GM23248 (cell line): ENCODE results near the gene AGRP.

Experiments
- EZH2 ChIP-seq: fragments of 200-600 bp; sonication (generic); IDR thresholded peaks from 2 replicates; pipeline ENCODE4 v1.6.1; 2018; ENCODE audit warnings: antibody characterized with exemption, mild to moderate bottlenecking; ENCODE audit not compliant: insufficient read depth, poor library complexity, severe bottlenecking
- EZH2phosphoT487 ChIP-seq: fragments of 200-600 bp; sonication (generic); IDR thresholded peaks from 2 replicates; pipeline ENCODE4 v1.6.1; 2018; ENCODE audit warnings: antibody characterized with exemption, moderate library complexity, mild to moderate bottlenecking, low read depth; ENCODE audit not compliant: insufficient read depth

- TF ChIP-seq EZH2phosphoT487 (no peak), EZH2 (no peak)
These were observed 19.7 kb downstream of the AGRP start for GRCh38 chr16:67463691-67464090.
